GM18499 (cell line): Measurements from ENCODE around the gene MAGED2.
A peak's percentile ranks its signal among the peaks of the same experiment; 100 is the strongest.
"Not testable (repeated sequence)": the region's sequence is repeated elsewhere in the genome, so short reads cannot be mapped to it uniquely, and the experiment has no call there.

Source experiments
- ATAC-seq: cut with Tn5 transposase; IDR thresholded peaks from one replicate; pipeline ENCODE4 v1.9.1; 2021; ENCODE audit warnings: moderate number of reproducible peaks; ENCODE audit not compliant: insufficient read depth, unreplicated experiment

MAGED2 gene

GRCh38 chrX:54807524-54808108 is at the start of gene MAGED2:
Gene MAGED2 (plus strand): TSS chrX:54807745. CDS start chrX:54809332, 1,587 bp downstream.
- ATAC-seq = no peak

- ATAC-seq = no peak
Observed at GRCh38 chrX:54758114-54759055, 49.2 kb upstream of the MAGED2 start.

GRCh38 chrX:54774391-54775094 is 33.0 kb upstream of the MAGED2 start:
- ATAC-seq = not testable (repeated sequence)

GRCh38 chrX:54776061-54776460 is 31.5 kb upstream of the MAGED2 start:
- ATAC-seq = no peak

DNA sequence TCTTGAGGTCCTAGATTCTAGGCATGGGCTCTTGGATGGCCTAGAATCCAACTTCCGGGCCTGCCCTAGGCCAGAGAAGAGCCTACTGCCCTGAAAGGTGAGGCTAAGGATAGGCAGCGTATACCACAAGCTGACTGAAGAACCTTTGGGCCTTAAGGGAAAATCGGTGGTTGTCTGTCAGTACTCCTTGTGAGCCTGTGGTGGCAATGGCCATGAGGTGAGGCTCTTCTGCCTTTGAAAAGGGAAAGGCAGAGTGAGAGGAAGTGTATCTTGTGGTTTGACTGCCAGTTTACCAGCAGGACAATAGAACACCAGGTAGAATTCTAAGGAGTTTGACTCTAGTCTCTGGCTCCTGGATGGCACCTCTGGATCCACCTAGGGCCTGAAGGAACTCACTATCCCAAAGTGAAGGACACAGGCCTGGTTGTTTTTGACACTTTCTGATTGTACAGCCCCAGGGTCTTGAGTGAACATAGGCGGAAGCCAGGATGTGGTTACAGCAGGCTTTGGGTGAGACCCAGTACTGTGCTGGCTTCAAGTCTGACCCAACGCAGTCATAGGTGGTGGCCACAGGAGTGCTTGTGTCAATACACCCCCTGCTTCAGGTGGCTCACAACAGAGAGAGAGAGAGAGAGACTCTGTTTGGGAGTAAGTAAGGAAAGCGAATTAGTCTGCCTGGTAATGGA is 30.4 kb upstream of the MAGED2 start:
- no peak for ATAC-seq

GRCh38 chrX:54785901-54786300 is 21.6 kb upstream of the MAGED2 start:
- ATAC-seq = no peak

DNA sequence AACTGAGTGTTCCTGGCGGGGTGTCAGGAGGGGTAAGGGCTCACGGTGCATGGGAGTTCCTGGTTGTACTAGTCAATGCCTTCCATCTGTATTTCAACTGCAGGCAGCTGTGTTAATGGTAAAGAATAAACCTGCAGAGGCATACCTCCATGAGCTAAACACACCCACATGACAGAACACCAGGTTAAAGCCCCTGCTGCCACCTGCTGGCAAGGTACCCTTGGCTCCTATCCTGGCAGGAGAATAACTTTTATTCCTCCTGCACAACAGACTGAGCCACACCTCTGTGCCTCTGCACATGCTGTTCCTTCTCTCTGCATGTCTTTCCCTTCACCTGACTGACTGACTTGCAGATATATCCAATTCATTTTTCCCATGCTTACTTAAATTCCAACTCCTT is 20.6 kb upstream of the MAGED2 start:
- no peak for ATAC-seq

DNA sequence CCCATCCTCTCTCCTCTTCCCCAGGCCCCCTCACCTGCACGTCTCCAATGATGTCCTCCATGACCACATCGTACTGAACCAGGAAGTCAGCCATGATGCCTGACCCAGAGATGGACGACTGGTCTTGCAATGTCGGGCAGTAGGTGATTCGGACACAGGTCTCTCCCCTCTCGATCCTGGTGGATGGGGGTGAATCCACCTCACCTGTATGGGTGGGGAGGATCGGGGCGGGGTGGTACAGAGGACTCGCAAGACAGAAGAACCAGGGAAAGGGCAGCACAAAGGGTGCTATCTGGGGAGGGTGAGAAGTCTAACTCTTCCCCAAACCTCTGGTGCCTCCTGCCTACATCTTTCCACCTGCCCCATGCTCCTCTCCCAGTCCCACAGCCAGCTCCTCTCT is 19.1 kb upstream of the MAGED2 start:
- ATAC-seq = no peak

DNA sequence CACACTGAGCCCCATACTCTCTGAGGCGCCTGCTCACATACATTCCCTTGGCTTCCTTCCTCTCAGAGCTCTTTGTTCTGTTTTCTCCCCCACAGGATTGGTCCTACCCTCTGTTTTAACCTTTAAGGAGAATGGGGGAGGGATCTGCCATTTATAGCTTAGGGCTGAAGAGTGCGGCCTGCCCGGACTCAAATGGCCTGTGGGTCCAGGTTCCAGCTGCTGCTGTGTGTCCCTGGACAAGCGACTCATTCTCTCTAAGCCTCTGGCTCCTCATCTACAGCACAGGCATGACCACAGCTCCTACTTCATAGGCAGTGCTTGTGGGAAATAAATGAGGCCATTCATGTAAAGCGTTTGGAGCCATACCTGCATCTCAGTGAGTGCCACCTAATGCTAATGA is 18.1 kb upstream of the MAGED2 start:
- ATAC-seq = not testable (repeated sequence)

GRCh38 chrX:54794028-54794427 is 13.5 kb upstream of the MAGED2 start:
- no peak for ATAC-seq

DNA sequence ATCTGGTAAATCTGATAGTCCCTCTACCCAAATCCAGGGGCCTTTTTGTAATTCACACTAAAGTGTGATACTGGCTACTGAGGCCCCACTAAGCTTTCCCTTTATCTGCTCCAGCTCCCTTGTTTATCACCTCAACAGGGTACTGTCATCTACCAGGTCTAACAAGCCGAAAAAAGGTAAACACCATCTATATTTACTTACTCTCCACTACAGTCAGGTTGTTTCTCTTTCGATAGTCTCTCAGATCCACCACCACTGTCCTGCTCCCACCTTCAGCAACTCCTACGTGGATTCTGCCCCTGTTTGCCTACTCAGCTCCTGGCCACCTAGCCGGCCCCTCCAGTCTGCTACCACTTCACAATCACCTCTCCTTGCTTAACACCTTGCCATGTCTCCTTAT is 12.8 kb upstream of the MAGED2 start:
- ATAC-seq = no peak

- no peak for ATAC-seq
Observed at GRCh38 chrX:54798137-54798536, 9.4 kb upstream of the MAGED2 start, which contains the start of gene ITIH6. Gene ITIH6 (minus strand): TSS chrX:54798255. CDS start chrX:54798210, 45 bp downstream.

DNA sequence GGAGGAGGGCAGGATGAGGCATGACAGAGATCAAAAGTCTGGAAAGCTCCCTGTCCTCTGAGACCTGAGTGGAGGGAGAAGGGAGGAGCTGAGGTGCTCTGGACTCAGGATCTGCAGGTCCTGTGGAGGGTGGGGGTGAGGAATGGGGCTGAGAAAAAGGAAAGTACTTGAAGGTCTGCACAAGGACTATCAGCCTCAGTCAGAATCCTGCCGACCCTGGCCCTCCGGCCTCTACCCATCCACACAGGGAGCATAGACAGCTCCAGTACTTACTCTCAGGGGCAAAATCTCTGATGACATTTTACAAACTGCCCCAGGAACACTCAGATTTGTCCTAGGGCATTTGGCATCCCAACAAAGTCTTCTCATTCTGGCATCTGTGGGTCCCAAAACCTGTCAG is 8.5 kb upstream of the MAGED2 start:
- no peak for ATAC-seq

DNA sequence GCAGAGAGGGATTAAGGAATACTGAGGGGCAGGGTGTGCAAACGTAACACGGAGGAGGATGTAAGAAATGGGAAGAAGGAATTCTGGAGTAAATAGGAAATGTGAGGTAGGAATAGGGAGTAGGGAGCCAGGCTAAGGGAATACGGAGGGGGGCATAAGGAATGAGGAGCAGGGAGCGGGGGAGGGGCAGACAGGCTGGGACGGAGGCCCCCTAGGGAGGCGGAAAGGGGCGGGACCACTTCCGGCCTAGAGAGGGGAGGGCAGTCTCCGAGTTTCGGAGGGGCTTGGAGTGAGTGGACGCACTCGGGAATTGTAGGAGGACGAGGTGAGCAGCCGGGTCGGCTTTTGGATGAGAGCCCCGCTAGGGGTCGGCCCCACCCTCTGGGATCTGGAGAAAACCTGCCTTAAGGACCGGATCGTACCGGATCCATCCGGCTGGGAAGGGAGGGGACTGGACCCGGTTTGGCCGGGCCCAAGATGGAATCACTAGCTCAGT is 612 bp downstream of the MAGED2 start:
- peak; percentile 4 for ATAC-seq

DNA sequence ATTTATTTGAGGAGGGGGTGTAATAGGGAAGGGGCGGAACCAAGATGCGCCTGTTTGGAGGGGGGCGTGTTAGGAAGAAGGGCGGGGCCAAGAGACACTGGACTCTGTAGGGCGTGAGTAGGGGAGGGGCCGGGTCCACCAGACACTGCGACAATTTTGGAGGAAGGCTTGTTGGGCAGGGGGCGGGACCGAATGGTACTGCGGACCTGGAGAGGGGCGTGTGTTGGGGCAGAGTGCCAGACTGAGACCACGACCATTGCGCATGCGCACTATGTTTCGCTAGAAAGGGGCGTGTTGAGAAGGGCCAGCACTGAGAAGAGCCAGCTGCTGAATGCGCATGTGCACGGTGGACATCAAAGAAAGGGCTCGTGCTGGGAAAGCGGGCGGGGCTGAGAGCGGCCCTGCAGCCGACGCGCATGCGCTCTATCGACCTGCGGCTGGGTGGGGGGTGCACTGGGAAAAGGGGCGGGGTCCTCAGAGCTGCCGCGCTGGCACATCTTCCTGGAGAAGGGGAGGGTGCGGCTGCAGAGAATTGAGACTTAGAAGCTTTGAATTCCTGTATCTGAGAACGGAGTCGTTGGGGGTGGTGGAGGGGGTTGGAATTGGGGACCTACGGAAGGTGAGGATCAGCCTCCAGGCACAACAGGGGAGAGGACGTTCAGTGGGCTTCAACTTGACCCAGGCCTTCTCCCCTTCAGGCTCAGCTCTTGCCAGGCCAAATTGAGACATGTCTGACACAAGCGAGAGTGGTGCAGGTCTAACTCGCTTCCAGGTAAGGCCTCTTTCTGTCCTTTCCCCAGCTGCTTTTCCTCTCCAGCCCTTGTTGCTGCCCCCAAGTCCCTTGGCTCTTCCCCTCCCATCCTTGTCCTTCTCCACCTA is 1.3 kb downstream of the MAGED2 start:
- peak; percentile 83 for ATAC-seq

GRCh38 chrX:54810532-54810931 is 3.0 kb downstream of the MAGED2 start:
- ATAC-seq = no peak

- no peak for ATAC-seq
Observed at GRCh38 chrX:54811301-54811885, 3.8 kb downstream of the MAGED2 start.

GRCh38 chrX:54812306-54812705 is 4.8 kb downstream of the MAGED2 start:
- no peak for ATAC-seq
